T-helper 22 cell (primary cell): ENCODE data around the gene MYBBP1A.

Source experiments
- DNase-seq: peaks from one replicate; pipeline ENCODE4 v3.0.0-alpha.2; 2020; ENCODE audit warnings: low read depth

Gene MYBBP1A

GRCh38 chr17:4549781-4550533 is 5.2 kb downstream of the MYBBP1A start:
- no peak for DNase-seq

- no peak for DNase-seq
Measured at GRCh38 chr17:4548721-4549531, 6.3 kb downstream of the MYBBP1A start.

GRCh38 chr17:4548061-4548461 is 7.1 kb downstream of the MYBBP1A start:
- no peak for DNase-seq

- DNase-seq = no peak
Measured at GRCh38 chr17:4547118-4547906, 7.9 kb downstream of the MYBBP1A start.

GRCh38 chr17:4545217-4545951 is 9.8 kb downstream of the MYBBP1A start:
- no peak for DNase-seq

- no peak for DNase-seq
Measured at GRCh38 chr17:4544951-4545216, 10.3 kb downstream of the MYBBP1A start.

GRCh38 chr17:4544135-4544950 is 10.8 kb downstream of the MYBBP1A start:
- DNase-seq = no peak

GRCh38 chr17:4543557-4544026 is 11.6 kb downstream of the MYBBP1A start:
- no peak for DNase-seq

- DNase-seq = no peak
Measured at GRCh38 chr17:4542726-4543191, 12.4 kb downstream of the MYBBP1A start.

GRCh38 chr17:4542003-4542725 is 13.0 kb downstream of the MYBBP1A start:
- DNase-seq = no peak

- DNase-seq = no peak
Measured at GRCh38 chr17:4541328-4542002, 13.7 kb downstream of the MYBBP1A start.

- DNase-seq = no peak
Measured at GRCh38 chr17:4540687-4541327, 14.4 kb downstream of the MYBBP1A start.

GRCh38 chr17:4540224-4540651 is 14.9 kb downstream of the MYBBP1A start:
- no peak for DNase-seq

GRCh38 chr17:4539576-4540223 is 15.5 kb downstream of the MYBBP1A start:
- no peak for DNase-seq

- DNase-seq = no peak
Measured at GRCh38 chr17:4539025-4539424, 16.2 kb downstream of the MYBBP1A start.

GRCh38 chr17:4538236-4539002 is 16.8 kb downstream of the MYBBP1A start:
- DNase-seq = no peak

GRCh38 chr17:4537451-4538235 is 17.5 kb downstream of the MYBBP1A start:
- DNase-seq = no peak
